Measurements from ENCODE around the gene CLASP1.

DNA sequence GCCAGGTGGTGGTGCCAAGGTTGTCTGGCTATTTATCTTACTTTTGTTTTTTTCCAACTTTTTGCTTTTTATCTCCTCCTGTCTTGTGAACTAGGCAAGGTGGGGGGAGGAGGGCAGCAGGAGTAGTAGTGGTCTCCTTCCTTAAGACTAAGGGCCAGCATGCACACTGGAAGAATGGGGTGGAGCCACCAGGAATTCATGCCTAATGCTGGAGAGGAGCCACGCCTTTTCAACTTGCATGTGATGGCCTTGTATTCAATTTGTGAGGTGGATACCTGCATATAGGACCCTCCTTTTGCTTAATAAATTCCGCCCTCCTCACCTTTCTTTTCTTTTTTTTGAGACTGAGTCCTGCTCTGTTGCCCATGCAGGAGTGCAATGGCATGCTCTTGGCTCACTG, 37.6 kb upstream of the CLASP1 start:
- TF ChIP-seq, protein P1, sequence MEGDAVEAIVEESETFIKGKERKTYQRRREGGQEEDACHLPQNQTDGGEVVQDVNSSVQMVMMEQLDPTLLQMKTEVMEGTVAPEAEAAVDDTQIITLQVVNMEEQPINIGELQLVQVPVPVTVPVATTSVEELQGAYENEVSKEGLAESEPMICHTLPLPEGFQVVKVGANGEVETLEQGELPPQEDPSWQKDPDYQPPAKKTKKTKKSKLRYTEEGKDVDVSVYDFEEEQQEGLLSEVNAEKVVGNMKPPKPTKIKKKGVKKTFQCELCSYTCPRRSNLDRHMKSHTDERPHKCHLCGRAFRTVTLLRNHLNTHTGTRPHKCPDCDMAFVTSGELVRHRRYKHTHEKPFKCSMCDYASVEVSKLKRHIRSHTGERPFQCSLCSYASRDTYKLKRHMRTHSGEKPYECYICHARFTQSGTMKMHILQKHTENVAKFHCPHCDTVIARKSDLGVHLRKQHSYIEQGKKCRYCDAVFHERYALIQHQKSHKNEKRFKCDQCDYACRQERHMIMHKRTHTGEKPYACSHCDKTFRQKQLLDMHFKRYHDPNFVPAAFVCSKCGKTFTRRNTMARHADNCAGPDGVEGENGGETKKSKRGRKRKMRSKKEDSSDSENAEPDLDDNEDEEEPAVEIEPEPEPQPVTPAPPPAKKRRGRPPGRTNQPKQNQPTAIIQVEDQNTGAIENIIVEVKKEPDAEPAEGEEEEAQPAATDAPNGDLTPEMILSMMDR (IDR thresholded peaks at IDR 0.05) = no peak
- TF ChIP-seq POLR2A (IDR thresholded peaks at IDR 0.05) = no peak
